T-helper 1 cell treated with Interleukin-12 subunit alpha and Interleukin-12 subunit beta and Interleukin-4 antibody, amounts not matched to agents 30 μg/mL and 1 μg/mL, for 36 hours (primary cell): ENCODE results near the gene CAMTA1.

Source experiments
- H3K27ac Mint-ChIP-seq: one replicate; pipeline ENCODE4 v1.8.0; 2021; ENCODE audit warnings: mild to moderate bottlenecking, mixed read lengths
- H3K27me3 Mint-ChIP-seq: one replicate; pipeline ENCODE4 v1.8.0; 2021; ENCODE audit warnings: low read depth, mixed read lengths
- H3K36me3 Mint-ChIP-seq: one replicate; pipeline ENCODE4 v1.8.0; 2021; ENCODE audit warnings: low read depth, mixed read lengths
- H3K4me1 Mint-ChIP-seq: one replicate; pipeline ENCODE4 v1.8.0; 2021; ENCODE audit warnings: low read depth, mixed read lengths
- H3K4me3 Mint-ChIP-seq: one replicate; pipeline ENCODE4 v1.8.0; 2021; ENCODE audit warnings: mild to moderate bottlenecking, moderate library complexity, mixed read lengths
- H3K9me3 Mint-ChIP-seq: one replicate; pipeline ENCODE4 v1.8.0; 2021; ENCODE audit warnings: mixed read lengths

CAMTA1 gene

GRCh38 chr1:7103874-7104273 lies 318.6 kb downstream of the CAMTA1 start:
- no peaks in the 10 kb centered on the region for H3K4me1 Mint-ChIP-seq
- H3K4me3 Mint-ChIP-seq, result no peak overlapping the region

DNA sequence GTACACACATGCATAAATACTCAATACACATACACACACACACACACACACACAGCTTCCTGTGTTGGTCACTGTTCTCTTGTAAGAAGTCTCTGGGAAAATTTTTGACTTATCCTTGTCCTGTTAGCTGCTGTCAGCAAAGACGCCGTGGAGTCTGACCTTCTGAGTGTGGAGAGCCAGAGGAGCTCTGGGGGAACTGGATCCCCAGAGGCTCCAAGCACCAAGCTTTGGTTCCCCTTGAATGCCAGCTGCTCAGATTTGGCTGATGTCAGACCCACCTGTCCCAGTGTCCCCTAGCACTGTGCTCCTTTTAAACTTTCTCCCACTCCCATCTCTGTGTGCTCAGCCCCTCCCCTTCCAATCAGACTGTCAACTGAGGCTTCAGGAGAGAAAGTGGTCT lies 319.1 kb downstream of the CAMTA1 start:
- Mint-ChIP-seq H3K36me3 (no peaks in the 10 kb centered on the region), H3K9me3 (peaks cover 4% of the 10 kb centered on the region), H3K4me3 (no peak overlapping the region), H3K4me1 (no peaks in the 10 kb centered on the region), H3K27ac (no peak overlapping the region), H3K27me3 (no peaks in the 10 kb centered on the region)

More at GRCh38 chr1:7103874-7104273, 318.6 kb downstream of the CAMTA1 start:
- H3K36me3 Mint-ChIP-seq, result no peaks in the 10 kb centered on the region
- H3K27ac Mint-ChIP-seq, result no peak overlapping the region
- peaks cover 4% of the 10 kb centered on the region for H3K9me3 Mint-ChIP-seq
- no peaks in the 10 kb centered on the region for H3K27me3 Mint-ChIP-seq

DNA sequence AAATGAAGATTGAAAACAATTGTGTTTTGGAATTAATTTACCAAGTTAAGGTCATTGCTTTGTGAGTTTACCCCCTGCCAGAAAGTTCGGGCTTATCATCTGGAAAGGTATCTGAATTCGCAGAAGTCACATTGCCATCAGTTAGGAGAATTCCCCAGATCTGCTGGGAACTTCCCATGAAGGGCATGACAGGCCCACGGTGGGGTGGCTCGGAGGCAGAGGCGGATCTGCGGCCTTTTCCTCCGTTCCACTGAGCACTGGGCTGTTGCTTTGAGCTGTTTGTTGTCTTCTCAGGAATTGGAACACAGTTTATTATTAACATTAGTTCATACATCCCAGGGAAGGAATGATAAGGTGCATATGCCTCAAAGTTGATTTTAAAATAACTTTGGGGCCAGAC lies 320.0 kb downstream of the CAMTA1 start:
- no peaks in the 10 kb centered on the region for H3K4me1 Mint-ChIP-seq
- H3K36me3 Mint-ChIP-seq, result no peaks in the 10 kb centered on the region
- H3K27ac Mint-ChIP-seq, result no peak overlapping the region
- H3K9me3 Mint-ChIP-seq, result peaks cover 4% of the 10 kb centered on the region
- H3K27me3 Mint-ChIP-seq, result no peaks in the 10 kb centered on the region
- H3K4me3 Mint-ChIP-seq, result no peak overlapping the region

GRCh38 chr1:7106442-7107108 lies 321.3 kb downstream of the CAMTA1 start:
- Mint-ChIP-seq H3K36me3 (no peaks in the 10 kb centered on the region), H3K27me3 (no peaks in the 10 kb centered on the region), H3K27ac (no peak overlapping the region), H3K4me1 (no peaks in the 10 kb centered on the region), H3K9me3 (peaks cover 3% of the 10 kb centered on the region), H3K4me3 (no peak overlapping the region)

GRCh38 chr1:7107109-7107830 lies 322.0 kb downstream of the CAMTA1 start:
- H3K4me1 Mint-ChIP-seq, result no peaks in the 10 kb centered on the region
- H3K36me3 Mint-ChIP-seq, result no peaks in the 10 kb centered on the region
- no peak overlapping the region for H3K27ac Mint-ChIP-seq
- no peak overlapping the region for H3K4me3 Mint-ChIP-seq
- H3K27me3 Mint-ChIP-seq, result no peaks in the 10 kb centered on the region
- no peaks in the 10 kb centered on the region for H3K9me3 Mint-ChIP-seq

DNA sequence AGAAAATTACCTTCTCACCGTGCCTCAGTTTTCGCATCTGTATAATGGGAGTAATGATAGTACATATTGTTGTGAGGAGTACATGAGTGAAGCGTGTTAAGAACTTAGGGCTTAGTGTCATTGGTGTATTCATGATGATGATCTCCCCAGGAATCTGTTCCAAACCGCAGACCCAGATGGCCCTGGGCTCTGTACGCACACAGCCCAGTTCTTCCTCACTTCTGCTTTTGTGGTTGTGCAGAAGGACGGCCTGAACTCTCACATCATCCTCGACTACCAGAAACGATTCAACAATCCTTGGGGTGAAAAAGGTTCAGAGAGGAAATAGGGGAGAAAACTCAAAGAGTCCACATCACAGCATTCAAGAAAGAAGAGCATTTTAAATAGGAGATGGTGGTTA lies 323.0 kb downstream of the CAMTA1 start:
- H3K27me3 Mint-ChIP-seq, result no peaks in the 10 kb centered on the region
- no peaks in the 10 kb centered on the region for H3K4me1 Mint-ChIP-seq
- no peaks in the 10 kb centered on the region for H3K36me3 Mint-ChIP-seq
- H3K27ac Mint-ChIP-seq, result no peak overlapping the region
- H3K9me3 Mint-ChIP-seq, result no peaks in the 10 kb centered on the region
- H3K4me3 Mint-ChIP-seq, result no peak overlapping the region

DNA sequence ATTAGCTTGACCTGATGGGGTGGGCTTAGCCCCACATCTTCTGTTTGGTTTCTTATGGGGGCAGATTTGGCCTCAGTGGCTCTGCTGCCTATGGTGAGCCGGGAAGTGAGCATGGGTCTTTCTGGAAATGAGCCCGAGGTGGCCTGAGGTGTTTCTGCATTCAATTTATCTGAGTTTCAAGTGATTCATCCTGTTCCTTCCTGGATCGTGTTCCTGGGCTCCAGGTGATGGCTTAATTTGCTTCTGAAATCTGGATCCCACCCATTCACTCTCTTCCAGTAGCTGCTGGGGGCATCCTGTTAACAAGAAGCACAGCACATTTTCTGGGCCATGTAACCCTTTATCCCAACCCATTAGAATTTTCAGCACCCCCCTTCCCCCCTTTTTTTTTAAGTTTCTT lies 324.6 kb downstream of the CAMTA1 start:
- H3K9me3 Mint-ChIP-seq, result no peaks in the 10 kb centered on the region
- no peaks in the 10 kb centered on the region for H3K36me3 Mint-ChIP-seq
- H3K27me3 Mint-ChIP-seq, result no peaks in the 10 kb centered on the region
- no peak overlapping the region for H3K4me3 Mint-ChIP-seq
- no peak overlapping the region for H3K27ac Mint-ChIP-seq
- H3K4me1 Mint-ChIP-seq, result no peaks in the 10 kb centered on the region

DNA sequence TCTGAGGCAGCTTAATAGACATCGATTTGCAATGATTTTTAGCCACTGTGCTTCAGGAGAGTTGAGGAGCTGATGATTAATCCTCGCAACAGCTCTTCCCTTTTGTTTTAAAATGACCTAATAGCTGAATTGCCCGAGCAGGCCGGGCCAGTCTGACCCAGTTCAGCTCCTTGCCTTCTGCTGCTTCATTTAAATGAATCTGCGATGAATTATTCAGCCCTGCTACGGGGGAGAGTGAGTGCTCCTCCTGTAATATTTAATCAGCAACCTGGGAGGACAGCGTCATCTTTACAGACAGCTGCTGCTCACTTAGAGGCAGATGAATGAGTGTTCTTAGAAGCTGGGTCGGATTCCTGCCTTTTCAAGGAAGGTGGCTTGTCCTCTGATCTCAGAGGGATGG lies 325.1 kb downstream of the CAMTA1 start:
- Mint-ChIP-seq H3K36me3 (no peaks in the 10 kb centered on the region), H3K27ac (no peak overlapping the region), H3K4me1 (no peaks in the 10 kb centered on the region), H3K4me3 (no peak overlapping the region), H3K27me3 (no peaks in the 10 kb centered on the region), H3K9me3 (no peaks in the 10 kb centered on the region)

DNA sequence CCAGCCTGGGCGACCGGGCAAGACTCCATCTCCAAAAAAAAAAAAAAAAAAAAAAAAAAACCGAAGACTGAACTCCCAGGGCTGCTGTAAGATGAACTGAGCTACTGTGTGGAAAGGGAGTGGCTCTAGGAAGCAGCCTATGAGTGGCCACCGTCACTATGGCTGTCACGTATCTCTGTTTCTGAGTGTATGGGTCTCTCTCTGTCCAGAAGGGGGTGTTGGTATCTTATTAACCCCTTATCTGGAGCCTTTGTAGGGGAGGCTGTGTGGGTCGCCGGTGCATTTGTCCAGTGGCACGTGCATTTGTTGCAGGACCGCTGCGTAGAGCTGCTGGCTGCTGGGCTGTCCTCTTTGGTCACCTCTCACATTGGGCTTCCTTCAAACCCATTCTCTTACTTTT lies 326.6 kb downstream of the CAMTA1 start:
- Mint-ChIP-seq H3K4me3 (no peak overlapping the region), H3K4me1 (no peaks in the 10 kb centered on the region), H3K27me3 (no peaks in the 10 kb centered on the region), H3K27ac (no peak overlapping the region), H3K36me3 (no peaks in the 10 kb centered on the region), H3K9me3 (peaks cover 4% of the 10 kb centered on the region)

- Mint-ChIP-seq H3K9me3 (peaks cover 4% of the 10 kb centered on the region), H3K27me3 (no peaks in the 10 kb centered on the region), H3K4me1 (no peaks in the 10 kb centered on the region), H3K4me3 (no peak overlapping the region), H3K36me3 (no peaks in the 10 kb centered on the region), H3K27ac (no peak overlapping the region)
These were observed 327.9 kb downstream of the CAMTA1 start for GRCh38 chr1:7113136-7113535.

GRCh38 chr1:7113822-7114221 lies 328.6 kb downstream of the CAMTA1 start:
- no peak overlapping the region for H3K27ac Mint-ChIP-seq
- H3K9me3 Mint-ChIP-seq, result peaks cover 4% of the 10 kb centered on the region
- H3K4me3 Mint-ChIP-seq, result no peak overlapping the region
- H3K36me3 Mint-ChIP-seq, result no peaks in the 10 kb centered on the region
- no peaks in the 10 kb centered on the region for H3K4me1 Mint-ChIP-seq
- no peaks in the 10 kb centered on the region for H3K27me3 Mint-ChIP-seq

GRCh38 chr1:7116001-7116400 lies 330.7 kb downstream of the CAMTA1 start:
- no peak overlapping the region for H3K27ac Mint-ChIP-seq
- no peaks in the 10 kb centered on the region for H3K4me1 Mint-ChIP-seq
- peaks cover 4% of the 10 kb centered on the region for H3K9me3 Mint-ChIP-seq
- no peaks in the 10 kb centered on the region for H3K27me3 Mint-ChIP-seq
- no peaks in the 10 kb centered on the region for H3K36me3 Mint-ChIP-seq
- no peak overlapping the region for H3K4me3 Mint-ChIP-seq

- H3K4me3 Mint-ChIP-seq, result no peak overlapping the region
- H3K27me3 Mint-ChIP-seq, result no peaks in the 10 kb centered on the region
- H3K4me1 Mint-ChIP-seq, result no peaks in the 10 kb centered on the region
- H3K9me3 Mint-ChIP-seq, result peaks cover 4% of the 10 kb centered on the region
- no peaks in the 10 kb centered on the region for H3K36me3 Mint-ChIP-seq
- no peak overlapping the region for H3K27ac Mint-ChIP-seq
These were observed 332.4 kb downstream of the CAMTA1 start for GRCh38 chr1:7117399-7118281.

- Mint-ChIP-seq H3K27me3 (no peaks in the 10 kb centered on the region), H3K9me3 (peaks cover 4% of the 10 kb centered on the region), H3K4me3 (no peak overlapping the region), H3K4me1 (no peaks in the 10 kb centered on the region), H3K27ac (no peak overlapping the region), H3K36me3 (no peaks in the 10 kb centered on the region)
These were observed 333.9 kb downstream of the CAMTA1 start for GRCh38 chr1:7119156-7119555.
